ENCODE measurements around the gene MARCKS. TPM values are rescaled to one million over a fixed set of nuclear protein-coding genes. Genes with fewer than 3 reads are reported as not detected.

The MARCKS gene
- total and polyA plus RNA-seq, 8 donors: 102 to 348 (median 285) TPM

DNA sequence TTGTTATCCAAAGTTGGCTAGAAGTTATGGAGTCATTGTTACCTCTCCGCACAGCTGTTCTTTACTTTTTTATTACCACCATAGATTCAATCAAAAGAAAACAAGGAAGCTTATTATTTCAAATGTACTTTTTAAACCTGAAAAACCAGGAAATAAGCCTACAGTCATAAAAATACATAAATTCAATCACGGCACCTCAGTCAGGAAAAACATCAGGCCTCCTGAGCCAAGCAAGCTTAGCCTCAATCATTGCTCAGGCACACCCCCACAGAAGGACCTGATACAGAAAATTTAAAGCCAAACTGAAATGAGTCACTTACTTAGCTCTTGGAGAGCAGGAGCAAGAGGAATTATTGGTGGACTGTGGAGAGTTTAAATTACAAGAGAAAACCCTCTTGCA, 44.3 kb downstream of the MARCKS start:
- TF ChIP-seq, protein P1, sequence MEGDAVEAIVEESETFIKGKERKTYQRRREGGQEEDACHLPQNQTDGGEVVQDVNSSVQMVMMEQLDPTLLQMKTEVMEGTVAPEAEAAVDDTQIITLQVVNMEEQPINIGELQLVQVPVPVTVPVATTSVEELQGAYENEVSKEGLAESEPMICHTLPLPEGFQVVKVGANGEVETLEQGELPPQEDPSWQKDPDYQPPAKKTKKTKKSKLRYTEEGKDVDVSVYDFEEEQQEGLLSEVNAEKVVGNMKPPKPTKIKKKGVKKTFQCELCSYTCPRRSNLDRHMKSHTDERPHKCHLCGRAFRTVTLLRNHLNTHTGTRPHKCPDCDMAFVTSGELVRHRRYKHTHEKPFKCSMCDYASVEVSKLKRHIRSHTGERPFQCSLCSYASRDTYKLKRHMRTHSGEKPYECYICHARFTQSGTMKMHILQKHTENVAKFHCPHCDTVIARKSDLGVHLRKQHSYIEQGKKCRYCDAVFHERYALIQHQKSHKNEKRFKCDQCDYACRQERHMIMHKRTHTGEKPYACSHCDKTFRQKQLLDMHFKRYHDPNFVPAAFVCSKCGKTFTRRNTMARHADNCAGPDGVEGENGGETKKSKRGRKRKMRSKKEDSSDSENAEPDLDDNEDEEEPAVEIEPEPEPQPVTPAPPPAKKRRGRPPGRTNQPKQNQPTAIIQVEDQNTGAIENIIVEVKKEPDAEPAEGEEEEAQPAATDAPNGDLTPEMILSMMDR (IDR thresholded peaks at IDR 0.05): no peak
- no peaks in the 10 kb centered on the region for H3K4me1 ChIP-seq
- no peaks in the 10 kb centered on the region for H3K36me3 ChIP-seq
- no peak overlapping the region for H3K27ac ChIP-seq
- intact Hi-C loops (cut with DNase I): loop anchor here in 1 of 2 donors (10.0 kb wide), 1 partner anchor 597 kb away; no protein-coding TSS in a partner anchor
- H3K4me3 ChIP-seq: no peak overlapping the region
- DNase-seq: no peak
- H3K9me3 ChIP-seq: no peaks in the 10 kb centered on the region
- H3K27me3 ChIP-seq: no peaks in the 10 kb centered on the region
- ATAC-seq: no peak

DNA sequence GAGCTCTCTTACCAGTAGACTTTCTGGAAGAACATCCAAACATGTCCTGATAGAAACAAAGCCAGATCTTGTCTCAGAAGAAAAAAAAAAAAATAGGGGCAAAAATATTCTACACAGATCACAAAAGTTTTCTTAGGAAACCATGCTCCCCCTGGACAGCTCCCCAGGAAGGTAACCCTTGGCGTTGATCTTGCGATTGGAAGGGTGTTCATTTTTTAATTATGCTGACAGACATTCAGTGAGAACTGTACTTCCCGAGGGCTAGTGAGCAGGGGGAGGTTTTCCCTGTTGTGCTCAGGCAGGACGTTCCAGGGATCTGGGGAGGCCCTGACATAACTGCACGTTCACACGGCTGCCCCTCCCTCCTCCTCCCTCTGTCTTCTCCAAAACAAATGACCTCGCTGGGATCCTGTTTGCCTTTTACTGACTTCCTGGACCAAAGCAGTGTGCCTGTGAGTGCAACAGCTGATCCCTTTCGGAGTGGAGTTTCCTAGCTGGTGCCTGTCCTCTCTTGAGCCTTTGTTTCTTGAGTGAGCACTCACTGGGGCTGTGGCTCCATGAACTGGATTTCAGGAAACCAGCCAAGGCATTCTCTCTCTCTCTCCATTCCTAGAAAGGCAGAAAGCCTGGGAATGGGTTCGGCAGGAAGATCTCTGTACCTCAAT, 46.7 kb downstream of the MARCKS start:
- ATAC-seq (peak; percentile 49), DNase-seq (peak in 2 of 4 donors; percentile 32 to 64)
- Histone ChIP-seq H3K4me1 (peaks cover 0 to 4% of the 10 kb centered on the region in 2 donors), H3K27ac (peak overlapping the region; percentile 8 to 66), H3K4me3 (no peak overlapping the region), H3K36me3 (no peaks in the 10 kb centered on the region), H3K9me3 (no peaks in the 10 kb centered on the region), H3K27me3 (no peaks in the 10 kb centered on the region)
- intact Hi-C loops (cut with DNase I): loop anchor here in 1 of 2 donors (10.0 kb wide), 1 partner anchor 599 kb away; no protein-coding TSS in a partner anchor
- TF ChIP-seq, protein P1 (IDR thresholded peaks at IDR 0.05): no peak

DNA sequence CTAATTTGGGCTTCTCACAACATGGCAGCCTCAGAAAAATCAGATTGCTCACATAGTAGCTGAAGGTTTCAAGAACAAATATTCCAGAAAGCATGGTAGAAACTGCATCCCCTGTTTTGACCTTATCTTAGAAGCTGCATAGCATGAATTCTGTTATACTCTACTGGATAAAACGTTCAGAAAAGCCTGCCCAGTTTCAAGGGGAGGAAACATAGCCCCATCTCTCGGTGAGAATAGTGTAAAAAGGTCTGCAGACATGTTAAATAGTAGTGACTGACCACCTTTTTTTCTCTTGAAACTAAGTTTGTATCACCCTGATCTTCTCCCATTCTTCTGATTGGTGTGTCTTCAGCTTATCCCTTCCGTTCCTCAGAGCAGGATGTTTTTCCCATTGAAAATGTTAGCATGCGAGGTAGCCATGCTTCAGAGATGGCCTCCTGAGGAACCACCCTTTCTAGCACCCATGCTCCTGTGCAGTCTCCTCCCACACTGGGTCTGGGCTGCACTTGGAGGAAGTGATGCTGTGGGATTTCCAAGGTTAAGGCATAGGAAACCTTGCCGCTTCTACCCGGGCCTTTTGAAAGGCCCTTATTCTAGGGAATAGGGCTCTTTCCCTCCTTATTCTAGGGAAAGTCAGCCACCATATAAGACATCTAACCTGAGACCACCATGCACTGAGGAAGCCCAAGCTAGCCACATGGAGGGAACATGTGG, 50.1 kb downstream of the MARCKS start:
- no peaks in the 10 kb centered on the region for H3K27me3 ChIP-seq
- no peak overlapping the region for H3K27ac ChIP-seq
- H3K9me3 ChIP-seq: no peaks in the 10 kb centered on the region
- ATAC-seq (no peak), DNase-seq (no peak)
- H3K4me3 ChIP-seq: no peak overlapping the region
- TF ChIP-seq, protein P1 (IDR thresholded peaks at IDR 0.05): no peak
- intact Hi-C loops (cut with DNase I): loop anchor here in 1 of 2 donors (10.0 kb wide), 1 partner anchor 602 kb away; no protein-coding TSS in a partner anchor
- H3K36me3 ChIP-seq: no peaks in the 10 kb centered on the region
- peaks cover 0 to 10% of the 10 kb centered on the region in 2 donors for H3K4me1 ChIP-seq

DNA sequence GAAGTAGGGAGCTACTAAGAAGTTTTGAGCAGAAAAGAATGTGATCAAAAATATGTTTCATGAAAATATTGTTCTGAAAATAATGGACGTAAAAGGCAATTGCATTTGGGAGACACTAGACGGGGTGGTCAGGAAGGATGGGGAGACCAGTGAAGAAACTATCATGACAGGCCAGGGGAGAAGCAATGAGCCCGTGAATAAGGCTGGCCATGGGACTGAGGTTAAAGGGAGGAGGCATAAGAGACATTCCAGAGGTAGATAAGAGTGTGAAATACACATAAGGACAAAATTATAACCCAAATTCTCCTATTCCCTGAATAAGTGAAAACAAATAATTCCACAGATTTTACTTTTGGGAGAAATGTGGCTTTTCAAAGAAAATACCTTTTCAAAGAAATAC, 51.7 kb downstream of the MARCKS start:
- DNase-seq: no peak
- TF ChIP-seq, protein P1 (IDR thresholded peaks at IDR 0.05): no peak
- no peaks in the 10 kb centered on the region for H3K27me3 ChIP-seq
- H3K9me3 ChIP-seq: no peaks in the 10 kb centered on the region
- ATAC-seq: no peak
- no peaks in the 10 kb centered on the region for H3K36me3 ChIP-seq
- peaks cover 0 to 10% of the 10 kb centered on the region in 2 donors for H3K4me1 ChIP-seq
- no peak overlapping the region for H3K4me3 ChIP-seq
- no peak overlapping the region for H3K27ac ChIP-seq
- intact Hi-C loops (cut with DNase I): loop anchor here in 1 of 2 donors (10.0 kb wide), 1 partner anchor 604 kb away; no protein-coding TSS in a partner anchor
